SU-DHL-6 (cell line): Measurements from ENCODE around the gene CPHXL.

Experiments
- EZH2phosphoT487 ChIP-seq: fragments of 200-600 bp; sonication (generic), shearing (Covaris generic); conservative IDR thresholded peaks from 2 replicates; pipeline ENCODE4 v1.6.1; 2018; ENCODE audit warnings: mild to moderate bottlenecking, antibody characterized with exemption, low read length, moderate library complexity, mixed read lengths
- TF ChIP-seq, protein P1 (sequence below): fragments of 200-600 bp; sonication (generic); IDR thresholded peaks from one replicate; pipeline ENCODE4 v1.5.1; 2017; ENCODE audit warnings: antibody characterized with exemption, mild to moderate bottlenecking, low read length, moderate library complexity; ENCODE audit not compliant: insufficient read depth, poor library complexity, severe bottlenecking

DNA sequence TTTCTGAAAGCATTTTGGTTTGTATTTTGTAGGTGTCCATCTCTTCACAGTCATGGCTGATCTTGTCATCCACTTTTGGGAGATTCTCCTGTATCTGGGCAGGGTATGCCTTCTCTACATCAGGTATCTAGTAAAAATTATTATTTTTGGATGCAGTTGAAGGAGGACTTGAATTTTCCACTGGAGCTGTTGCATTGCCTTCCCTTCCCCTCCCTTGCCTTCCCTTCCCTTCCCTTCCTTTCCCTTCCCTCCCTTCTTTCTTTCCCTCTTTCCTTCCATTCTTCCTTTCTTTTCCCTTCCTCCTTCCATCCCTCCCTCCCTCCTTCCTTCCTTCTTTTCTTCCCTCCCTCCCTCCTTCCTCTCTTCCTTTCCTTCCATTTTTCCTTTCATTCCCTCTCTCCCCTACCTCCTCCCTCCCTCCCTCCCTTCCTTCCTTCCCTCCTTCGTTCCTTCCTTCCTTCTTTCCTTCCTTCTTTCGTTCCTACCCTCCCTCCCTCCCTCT is 33.8 kb upstream of the CPHXL start:
- TF ChIP-seq, protein P1, sequence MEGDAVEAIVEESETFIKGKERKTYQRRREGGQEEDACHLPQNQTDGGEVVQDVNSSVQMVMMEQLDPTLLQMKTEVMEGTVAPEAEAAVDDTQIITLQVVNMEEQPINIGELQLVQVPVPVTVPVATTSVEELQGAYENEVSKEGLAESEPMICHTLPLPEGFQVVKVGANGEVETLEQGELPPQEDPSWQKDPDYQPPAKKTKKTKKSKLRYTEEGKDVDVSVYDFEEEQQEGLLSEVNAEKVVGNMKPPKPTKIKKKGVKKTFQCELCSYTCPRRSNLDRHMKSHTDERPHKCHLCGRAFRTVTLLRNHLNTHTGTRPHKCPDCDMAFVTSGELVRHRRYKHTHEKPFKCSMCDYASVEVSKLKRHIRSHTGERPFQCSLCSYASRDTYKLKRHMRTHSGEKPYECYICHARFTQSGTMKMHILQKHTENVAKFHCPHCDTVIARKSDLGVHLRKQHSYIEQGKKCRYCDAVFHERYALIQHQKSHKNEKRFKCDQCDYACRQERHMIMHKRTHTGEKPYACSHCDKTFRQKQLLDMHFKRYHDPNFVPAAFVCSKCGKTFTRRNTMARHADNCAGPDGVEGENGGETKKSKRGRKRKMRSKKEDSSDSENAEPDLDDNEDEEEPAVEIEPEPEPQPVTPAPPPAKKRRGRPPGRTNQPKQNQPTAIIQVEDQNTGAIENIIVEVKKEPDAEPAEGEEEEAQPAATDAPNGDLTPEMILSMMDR: no peak
- TF ChIP-seq EZH2phosphoT487: no peak
